Hematopoietic multipotent progenitor cell treated with erythropoietin and hydrocortisone succinate and interleukin-3 and kit ligand, for 4 days (in vitro differentiated cells): Measurements from ENCODE around the gene C1orf174.

ENCODE experiments used
- DNase-seq: peaks from one replicate; pipeline ENCODE4 v3.0.0-alpha.2; 2015

C1orf174 gene

DNA sequence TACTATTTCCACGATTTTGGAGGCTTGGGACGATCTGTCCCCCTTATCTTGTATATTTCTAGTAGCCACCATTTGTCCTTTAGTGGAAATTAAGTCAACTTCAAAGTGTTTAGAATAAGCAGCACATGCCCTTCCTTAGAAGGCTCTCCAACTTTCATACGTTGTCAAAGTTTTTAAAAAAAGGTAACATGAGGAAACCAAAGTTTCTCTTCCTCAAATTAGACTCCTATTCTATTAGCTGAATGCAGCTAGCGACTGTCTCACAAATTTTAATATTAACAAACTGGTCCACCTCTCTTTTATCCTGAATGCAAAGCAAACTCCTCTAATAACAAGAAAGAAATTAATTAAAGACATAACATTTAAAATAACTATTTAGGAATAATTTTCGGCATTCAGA, 6.9 kb downstream of the C1orf174 start:
- DNase-seq: no peak

DNA sequence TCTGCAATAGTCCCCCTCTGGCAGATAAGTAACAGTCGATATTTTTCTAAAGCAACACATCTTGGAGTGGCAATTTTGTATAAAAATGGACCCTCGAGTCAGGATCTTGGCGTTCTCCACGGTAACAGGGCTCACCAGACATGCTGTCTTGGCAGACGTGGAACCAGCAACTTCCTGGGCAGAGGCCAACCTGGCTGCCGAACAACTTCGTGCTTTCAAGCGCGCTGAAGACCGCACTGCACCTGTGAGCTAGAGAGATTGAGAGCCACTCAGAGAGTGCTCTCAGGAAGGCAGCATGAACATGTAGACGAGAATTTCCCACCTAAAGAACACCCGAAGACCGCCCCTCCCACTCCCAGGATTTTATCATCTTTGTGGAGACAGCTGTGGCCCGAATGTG, 7.3 kb downstream of the C1orf174 start:
- DNase-seq: no peak

DNA sequence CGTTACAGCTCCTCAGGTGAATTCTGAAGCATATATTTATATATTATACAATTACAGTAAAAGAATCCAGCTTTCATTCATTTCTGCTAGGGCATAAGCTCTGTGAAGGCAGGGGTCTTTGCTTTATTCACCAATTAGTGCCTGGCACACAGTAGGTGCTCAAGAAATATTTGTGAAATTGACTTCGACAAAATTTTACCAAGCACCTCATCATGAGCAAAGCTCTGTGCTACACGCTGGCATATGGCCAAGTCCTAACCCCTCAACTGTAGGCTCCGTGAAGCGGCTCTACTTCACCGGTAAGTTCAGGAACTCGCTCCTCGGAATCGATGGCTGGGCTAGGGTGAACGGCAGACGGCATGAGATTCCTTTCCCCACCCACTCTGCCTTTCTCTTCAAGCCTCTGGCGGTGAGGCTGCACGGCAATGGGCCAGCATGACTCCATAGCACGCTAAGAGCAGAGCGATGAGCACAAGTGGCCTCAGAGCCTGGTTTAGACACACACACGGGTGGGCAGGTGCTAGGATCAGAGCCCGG, 8.7 kb downstream of the C1orf174 start:
- DNase-seq: no peak

DNA sequence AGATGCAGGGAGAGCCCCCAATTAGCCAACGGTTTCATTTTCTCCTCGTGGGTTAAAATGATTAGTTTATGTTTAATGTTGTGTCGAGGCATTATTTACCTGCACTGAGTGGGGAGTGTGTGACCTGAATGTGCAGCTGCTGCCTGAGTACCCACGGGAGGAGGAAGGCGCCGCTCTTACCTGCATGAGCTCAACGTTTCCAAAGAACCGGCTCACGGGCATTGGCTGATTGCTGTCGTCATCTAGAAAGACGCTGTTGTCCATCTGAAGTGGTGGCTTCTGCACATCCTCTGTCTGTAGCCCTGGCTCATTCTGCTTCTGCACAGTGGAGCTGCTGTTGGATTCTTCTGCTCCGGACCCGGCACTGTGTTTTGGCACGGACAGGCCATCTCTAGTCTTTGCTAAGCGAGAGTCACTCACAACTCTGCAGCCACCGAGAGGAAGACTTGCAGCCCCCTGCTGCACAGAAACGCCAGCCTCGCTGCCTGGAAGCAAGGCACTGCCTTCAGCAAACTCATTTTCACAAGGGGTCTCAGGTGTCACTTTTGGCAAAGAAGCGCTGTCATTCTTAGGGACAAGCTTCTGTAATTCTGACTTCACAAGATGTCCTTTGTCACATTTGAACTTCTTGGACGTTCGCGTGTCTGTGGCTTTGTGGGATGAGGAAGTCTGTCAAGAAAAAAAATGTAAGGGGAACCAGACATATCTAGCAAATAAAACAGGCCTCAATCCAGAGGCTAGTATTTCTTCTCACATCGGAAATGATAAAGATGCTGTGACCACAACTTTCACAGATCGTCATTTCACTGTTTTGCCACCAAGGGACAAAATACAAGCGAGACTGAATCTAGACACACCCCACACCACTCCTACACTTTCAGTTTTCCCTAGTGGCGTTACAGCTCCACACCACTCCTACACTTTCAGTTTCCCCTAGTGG, 9.4 kb downstream of the C1orf174 start:
- DNase-seq: peak; percentile 92

DNA sequence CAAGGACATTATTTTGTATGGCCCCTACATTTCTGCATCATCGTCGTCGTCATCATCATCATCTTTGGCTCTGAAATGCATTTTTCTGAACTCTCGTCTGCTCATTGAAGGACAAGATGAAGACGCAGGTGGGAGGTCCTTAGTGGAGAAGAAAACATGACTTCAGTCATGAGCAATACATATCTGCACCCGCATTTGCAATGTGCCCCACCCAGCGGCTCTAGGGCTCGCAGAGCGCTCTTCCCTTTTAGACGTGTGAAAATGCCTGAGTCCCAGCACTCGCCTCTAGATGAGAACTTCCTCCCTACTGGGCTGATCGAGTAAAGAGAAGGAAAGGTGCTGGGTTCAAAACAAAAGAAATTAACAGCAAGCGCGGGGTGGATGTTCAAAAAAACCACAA, 10.1 kb downstream of the C1orf174 start:
- no peak for DNase-seq

DNA sequence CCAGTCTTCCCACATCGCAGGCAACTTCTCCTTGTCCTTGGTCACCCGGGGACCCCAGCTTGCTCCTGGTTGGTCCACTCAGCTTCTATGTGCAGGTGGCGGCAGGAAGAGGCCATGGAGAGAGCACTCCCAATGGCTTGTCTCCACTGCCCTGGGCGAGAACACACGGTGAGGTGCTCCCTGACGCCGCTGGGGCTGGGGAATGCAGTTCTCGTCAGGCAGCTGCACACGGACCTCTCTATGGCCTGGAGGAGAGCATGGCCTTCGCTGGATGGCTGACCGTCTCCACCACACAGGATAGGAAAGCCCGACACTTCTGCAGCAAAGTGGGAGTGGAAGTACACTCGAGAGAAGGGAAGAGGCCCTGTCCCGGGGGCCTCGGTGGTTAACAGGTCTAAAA, 11.8 kb downstream of the C1orf174 start:
- no peak for DNase-seq

DNA sequence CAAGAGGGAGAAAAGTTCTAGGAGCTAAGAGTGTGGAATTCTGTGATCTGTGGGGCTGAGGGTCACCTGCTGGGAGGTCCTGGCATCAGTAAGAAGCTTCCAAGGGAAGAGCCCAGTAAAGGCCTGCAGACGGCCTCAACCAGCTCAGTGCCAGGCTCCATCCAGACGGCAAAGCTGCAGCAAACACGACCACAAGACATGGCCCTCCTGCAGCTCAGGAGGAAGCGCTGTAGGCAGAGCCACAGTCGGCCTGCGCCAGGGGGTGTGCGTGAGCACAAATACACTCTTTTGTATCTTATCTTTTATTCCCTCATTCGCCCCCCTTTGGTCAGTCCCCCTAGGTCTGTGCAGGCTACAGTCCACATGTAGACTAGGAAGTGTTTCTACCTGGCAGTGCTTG, 13.4 kb downstream of the C1orf174 start:
- no peak for DNase-seq

DNA sequence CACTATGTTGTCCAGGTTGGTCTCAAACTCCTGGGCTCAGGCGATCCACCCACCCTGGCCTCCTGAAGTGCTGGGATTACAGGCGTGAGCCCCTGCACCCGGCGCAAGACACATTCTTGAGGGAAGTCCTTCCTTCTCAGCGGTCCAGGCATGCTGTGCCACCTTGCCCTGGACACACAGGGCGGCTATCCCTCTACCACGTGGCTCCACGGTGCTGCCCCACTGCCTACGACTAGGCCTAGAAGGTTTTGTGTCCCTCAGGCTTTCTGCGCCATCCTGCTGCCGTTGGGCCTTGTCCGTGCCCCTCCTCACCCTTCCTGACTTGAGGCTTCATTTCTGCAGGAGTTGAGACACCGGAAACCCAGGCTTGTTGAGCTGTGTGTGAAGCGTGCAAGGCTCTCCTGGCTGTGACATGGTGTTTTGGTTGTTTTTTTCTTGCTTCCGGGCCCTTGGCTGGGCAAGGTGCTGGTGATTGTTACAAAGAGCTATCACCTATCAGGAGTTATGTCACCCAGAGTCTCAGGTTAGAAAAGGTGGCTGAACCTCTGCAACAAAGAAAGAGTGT, 13.9 kb downstream of the C1orf174 start:
- no peak for DNase-seq

DNA sequence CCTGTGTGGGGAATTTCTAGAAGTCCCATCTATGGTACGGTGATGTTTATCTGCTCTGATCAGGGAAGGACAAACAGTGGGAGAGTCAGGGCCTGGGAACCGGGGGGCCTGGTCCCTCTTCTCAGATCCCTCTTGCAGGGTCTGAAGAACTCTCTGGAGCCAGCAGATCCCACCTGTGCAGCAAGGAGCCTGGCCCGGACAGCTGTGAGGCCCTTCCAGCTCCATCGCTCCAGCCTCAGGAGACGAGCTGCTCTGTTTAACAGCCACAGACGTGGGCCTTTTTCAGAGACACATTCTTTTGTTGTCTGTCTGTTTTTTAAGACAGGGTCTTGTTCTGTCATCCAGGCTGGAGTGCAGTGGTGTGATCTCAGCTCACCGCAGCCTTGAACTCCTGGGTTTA, 14.5 kb downstream of the C1orf174 start:
- DNase-seq: no peak

DNA sequence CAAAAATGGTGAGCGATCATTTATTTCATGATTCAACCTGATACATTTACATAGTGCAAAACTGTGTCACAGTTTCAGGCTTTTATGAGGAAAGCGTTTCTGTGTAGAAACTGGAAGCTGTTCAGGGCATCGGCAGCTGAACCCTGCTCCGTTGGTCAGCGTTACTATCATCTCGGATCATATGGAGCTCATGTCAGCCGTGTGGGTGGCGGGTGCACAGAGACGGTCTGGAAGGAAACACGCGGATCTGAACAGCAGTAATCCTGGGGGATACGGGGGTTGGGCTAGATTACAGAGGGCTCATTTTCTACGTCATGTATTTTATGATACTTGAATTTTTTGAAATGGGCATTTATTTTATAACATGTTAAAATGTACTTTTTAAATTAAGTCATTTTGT, 15.1 kb downstream of the C1orf174 start:
- no peak for DNase-seq

DNA sequence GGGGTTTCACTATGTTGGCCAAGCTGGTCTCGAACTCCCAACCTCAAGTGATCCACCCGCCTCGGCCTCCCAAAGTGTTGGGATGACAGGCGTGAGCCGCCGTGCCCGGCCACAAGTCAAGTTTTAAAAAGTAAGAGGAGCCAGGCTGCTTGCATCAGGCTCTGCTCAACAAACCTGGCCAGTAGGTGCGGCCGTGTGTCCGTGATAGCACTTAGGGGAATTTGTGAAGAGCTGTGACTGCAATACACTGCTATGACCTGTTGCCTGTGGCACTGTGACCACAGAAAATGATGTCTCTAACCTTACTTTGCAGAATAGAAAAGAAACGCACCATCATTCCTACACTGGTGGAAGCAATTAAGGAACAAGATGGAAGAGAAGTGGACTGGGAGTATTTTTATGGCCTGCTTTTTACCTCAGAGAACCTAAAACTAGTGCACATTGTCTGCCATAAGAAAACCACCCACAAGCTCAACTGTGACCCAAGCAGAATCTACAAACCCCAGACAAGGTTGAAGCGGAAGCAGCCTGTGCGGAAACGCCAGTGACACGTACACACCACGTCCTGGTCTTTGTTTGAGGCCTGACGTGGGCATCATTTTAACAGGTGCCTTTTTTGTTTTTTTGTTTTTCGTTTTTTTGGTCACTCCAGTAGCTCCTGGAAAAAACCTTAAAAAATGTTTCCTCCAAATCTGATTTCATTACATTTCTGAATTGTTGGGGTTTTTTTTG, 16.7 kb downstream of the C1orf174 start:
- DNase-seq: no peak

DNA sequence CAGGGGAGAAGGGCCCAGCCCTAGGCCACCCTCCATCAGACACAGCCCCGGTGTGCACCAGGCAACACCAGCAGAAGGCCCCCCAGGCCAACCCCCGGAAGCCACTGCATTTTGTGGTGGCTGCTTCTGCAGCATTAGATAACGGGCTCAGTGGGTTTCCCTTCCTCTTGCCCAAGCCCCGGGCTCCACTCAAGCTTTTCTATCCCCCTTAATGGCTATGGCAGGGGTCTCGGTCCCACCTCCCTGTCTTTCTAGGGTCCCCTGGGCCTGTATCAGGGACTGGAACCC, 18.9 kb downstream of the C1orf174 start:
- DNase-seq: peak; percentile 94

DNA sequence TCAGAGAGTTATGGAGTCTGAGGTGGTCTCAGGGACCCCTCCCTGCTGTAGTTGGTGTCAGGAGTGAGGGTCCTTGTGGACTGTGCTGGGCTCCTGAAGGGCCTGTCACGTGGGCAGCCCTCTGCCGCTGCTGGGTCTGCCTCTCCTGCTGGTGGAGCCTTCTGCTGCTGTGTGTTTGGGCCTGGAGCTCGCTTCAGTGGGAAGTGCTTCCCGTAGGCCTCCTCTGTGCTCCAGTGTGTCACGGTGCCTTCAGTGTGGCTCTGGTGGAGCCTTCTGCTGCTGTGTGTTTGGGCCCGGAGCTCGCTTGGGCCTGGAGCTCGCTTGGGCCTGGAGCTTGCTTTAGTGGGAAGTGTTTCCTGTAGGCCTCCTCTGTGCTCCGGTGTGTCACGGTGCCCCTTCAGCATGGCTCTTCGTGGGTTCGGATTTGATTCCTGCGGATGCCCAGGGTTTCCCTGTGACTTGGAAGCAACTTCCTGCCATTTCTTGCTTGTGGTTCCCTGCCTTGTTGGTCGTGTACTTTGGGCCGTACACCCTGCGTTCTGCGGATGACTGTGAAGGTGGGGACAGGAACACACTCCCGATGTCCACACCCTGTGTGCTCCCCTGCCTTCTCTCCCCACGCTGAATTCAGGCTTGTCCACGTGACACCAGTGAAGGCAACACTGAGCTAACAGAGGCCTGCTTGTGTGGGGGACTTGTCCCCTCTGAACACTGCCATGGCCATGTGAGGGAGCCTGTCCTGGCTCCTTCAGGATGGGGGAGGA, 19.5 kb downstream of the C1orf174 start:
- no peak for DNase-seq

DNA sequence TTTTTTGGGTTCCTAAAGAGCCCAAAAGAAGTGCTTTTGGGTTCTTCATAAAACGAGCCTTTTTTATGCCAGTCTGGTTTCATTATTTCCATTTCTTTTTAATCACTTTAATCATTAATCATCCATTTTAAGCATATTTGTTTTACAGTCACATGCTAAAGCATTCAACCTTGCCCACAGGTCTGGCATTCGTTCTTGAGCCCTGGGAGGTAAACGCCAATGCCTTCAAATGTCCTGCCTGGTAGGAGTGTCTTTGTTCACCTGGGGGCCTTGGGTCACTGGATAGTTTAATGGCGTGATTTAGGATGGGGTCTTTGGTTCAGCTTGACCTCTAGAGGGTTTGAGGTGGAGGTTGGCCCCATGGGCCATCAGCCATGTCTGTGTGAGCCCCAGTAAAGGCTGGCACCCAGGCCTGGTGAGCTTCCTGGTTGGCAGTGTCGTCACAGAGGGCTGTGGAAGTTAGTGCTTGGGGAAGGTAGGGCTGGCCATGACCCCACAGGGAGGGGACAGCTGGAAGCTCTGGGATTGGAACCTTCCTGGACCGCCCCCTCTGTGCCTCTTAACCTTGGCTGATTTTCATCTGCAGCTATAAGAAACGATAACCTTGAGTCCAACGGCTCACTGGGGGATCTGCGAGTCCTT, 20.2 kb downstream of the C1orf174 start:
- no peak for DNase-seq

DNA sequence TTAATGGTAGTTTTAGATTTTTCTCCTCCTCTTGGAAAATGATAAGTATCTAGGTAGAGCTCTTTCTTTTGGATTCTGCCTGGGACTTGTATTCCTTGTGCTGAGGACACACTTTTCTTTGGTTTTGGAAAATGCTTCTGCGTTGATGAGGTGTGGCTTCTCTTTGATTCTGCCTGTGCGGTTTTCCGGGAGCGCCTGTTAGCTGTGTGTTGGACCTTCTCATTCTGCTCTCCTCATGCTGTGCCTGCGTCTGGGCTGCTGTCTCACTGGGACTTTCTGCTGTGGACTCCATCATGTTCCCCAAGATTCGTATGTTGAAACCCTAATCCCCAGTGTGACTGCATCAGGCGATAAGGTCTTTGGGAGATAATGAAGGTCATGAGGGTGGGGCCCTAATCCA, 21.0 kb downstream of the C1orf174 start:
- DNase-seq: no peak

DNA sequence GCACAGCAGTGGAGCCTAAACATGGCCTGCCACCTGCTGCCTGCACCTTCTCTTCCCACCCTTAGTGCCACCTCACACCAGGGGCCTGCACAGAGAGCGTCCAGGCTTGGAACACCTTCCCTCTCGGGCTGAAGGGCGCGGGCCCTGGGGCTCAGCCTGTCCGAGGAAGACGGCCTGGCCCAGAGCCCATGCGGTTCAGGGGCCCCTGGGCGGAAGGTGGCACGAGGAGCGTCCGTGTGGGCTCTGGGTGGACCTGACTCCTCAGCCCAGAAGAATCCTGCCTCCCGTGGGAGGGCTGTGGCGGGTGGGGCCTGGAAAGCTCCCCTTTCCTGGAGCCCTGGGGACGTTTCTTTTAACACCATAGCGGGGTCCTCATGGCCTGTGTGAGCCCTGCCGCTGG, 23.4 kb downstream of the C1orf174 start:
- DNase-seq: no peak

DNA sequence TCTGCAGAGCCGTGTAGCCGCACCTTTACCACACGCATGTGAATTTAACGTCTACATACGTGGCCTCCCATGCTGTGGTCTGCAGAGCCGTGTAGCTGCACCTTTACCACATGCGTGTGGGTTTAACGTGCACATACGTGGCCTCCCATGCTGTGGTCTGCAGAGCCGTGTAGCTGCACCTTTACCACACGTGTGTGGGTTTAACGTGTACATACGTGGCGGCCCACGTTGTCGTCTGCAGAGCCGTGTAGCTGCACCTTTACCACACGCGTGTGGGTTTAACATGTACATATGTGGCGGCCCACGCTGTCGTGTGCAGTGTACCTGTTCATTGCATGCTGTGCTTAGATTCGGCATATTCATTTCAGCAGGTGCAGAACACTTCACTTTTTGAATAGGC, 25.3 kb downstream of the C1orf174 start:
- DNase-seq: no peak

DNA sequence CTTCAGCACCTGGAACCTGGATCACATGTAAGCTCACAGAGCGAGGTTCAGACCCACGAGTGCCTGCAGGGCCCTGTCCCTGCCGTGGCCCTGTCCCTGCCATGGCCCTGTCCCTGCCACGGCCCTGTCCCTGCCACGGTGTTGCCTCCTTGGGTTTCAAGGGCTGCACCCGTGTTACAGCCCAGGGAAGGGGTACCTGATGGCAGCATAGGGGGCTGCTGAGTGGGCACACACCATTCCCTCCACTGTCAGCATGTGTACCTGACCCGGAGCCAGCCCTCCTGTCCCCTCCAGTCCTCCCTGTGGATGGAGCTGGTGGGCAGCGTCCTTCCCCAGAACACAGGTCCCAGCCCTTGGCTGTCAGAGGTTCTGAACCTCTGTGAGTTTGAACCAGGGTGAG, 27.5 kb downstream of the C1orf174 start:
- DNase-seq: no peak

DNA sequence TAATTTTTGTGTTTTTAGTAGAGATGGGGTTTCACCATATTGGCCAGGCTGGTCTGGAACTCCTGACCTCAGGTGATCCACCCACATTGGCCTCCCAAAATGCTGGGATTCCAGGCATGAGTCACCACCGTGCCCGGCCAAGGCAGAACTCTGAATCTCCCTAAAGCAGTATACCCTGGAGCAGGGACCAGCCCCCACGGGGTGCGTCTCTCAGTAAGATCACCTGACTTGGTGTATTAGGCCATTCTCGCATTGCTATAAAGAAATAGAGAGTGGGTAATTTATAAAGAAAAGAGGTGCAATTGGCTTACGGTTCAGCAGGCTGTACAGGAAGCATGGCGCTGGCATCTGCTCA, 28.6 kb downstream of the C1orf174 start:
- no peak for DNase-seq

DNA sequence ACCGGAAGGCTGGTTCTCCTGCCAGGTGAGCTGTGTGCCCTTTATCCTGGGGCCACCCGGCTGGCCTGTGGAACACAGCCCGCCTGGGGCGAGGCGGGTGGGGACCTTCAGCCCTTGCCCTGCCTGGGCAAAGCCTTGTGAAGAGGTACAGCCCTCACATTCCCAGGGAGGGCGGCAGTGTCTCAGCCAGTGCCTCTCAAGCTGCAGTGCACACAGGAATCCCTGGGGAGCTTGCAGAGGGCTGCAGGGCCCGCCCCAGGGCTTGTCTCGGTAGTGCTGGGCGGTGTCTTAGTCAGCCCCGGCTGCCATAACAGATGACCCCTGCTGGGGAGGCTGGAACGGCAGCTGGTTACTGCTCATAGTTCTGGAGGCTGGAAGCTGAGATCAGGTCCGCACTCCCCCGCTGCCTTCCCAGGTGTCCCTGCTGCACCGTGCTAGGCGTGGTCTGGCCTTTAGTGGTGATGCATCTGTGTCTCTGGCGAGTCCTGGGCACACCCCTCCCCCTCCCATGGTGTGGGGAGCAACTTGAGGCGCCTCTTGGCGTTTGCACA, 30.2 kb downstream of the C1orf174 start:
- peak; percentile 45 for DNase-seq

DNA sequence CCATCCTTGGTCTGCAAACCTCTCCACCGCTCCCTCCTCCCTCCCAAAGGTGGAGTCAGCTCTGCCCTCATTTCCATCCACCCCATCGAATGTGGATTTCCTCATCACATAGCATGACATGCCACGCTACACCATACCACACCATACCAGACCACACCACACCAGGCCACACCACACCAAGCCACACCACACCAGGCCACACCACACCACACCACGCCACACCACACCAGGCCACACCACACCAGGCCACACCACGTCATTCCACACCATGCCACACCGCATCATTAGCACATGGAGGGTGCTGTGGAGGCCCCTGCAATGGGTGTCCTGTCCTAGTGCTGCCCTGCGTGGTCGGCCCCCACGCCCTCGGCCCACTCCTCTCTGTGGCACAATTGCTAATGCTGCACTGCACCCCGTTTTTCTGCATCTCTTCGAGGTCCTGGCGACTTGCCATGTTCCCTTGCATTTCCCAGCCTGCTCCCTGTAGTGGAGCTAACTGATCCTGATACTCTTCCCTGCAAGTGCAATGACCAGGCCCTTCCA, 31.5 kb downstream of the C1orf174 start:
- no peak for DNase-seq

DNA sequence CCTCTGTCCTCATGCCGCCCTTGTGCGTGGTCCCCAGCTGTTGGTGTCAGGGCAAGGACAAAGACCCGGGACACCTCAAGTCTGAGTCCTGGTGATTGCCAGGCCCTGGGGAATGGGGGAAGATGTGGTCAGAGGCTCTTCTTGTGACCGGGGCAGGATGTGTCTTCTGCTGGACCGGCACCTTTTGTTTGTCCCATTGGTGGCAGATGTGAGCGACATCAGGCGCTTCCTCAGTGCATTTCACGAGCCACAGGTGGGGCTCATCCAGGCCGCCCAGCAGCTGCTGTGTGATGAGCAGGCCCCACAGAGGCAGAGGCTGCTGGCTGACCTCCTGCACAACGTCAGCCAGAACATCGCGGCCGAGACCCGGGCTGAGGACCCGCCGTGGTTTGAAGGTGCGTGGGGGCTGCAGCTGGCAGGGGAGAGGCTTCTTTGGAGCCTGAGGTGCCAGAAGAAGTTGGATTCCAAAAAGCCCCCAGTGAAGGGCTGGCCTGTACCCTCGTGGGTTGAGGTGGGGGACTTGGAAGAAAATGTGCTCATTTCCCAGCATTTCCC, 34.4 kb downstream of the C1orf174 start:
- DNase-seq: no peak
